Measurements from ENCODE around the gene ALPL.
A peak's percentile ranks its signal among the peaks of the same experiment; 100 is the strongest.

Gene ALPL

DNA sequence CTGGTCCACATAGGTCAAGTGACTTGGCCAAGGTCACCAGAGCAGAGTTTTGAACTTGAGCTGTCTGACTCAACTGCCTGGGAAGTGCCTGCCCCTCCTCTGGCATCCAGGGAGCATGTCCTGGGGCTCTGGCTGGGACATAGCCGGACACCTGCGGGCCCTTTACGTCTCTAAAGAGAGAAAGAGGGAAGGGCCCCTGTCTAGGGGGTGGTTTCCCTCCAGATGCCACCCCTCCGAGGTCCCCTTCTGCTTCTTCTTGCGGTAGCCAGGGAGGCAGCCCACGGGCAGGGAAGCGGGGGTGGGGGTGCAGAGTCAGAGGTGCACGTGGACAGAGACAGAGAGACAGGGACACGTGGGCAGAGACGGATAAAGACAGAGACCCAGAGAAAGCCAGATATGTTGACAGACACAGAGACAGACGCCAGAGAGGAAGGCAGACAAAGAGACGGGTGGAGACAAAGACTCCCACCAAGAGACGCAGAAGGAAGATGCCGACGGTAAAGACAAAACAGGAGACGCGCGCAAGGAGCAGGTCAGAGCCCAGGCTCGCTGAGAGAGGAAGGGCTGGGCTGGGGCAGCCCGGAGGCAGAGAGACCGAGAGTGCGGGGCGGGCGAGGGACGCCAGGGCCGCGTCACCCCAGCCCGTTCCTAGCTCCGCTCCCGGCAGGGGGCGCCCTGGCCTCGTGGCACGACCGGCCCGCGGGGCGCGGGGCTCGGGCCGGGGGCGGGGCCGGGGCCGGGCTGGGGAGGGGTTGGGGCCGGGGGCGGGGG is 458 bp upstream of the ALPL start (continued):
- TF ChIP-seq PRDM10 (tag by site-specific recombination; IDR thresholded peaks at IDR 0.05) (peak; percentile 41; the same call in 1 of the 2 replicates), CTCF (tag by site-specific recombination; IDR thresholded peaks at IDR 0.05) (peak; percentile 55; the same call in 1 of the 2 replicates), ZBTB26 (tag by site-specific recombination; optimal IDR thresholded peaks at IDR 0.05) (peak; percentile 35)

DNA sequence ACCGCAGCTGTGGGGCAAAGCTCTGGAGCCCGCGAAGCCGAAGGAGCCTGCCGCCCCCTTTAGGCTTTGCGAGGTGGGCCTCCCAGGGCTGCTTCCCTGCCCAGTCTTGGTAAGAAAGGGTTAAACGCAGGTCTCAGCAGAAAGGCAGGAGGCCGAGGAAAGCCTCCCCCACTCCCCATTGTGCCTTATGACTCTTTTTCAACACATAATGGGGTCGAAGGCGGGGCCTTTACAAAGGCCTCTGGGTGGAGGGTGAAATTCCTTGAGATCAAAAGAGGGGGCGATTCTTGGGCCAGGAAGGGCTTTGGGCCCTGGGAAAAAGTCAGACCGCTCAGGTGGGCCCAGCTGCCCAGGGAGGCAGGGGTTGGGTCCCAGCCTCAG is 880 bp downstream of the ALPL start:
- Histone ChIP-seq H3K4me1 (ENCODE audit: control insufficient read depth, insufficient read depth, low read length) (no peaks in the 10 kb centered on the region), H3K36me3 (ENCODE audit: control insufficient read depth in 2 of 2, insufficient read depth in 1 of 2, low read length in 2 of 2) (no peaks in the 10 kb centered on the region), H3K4me3 (ENCODE audit: low read depth, low read length) (no peak overlapping the region), H3K9me3 (ENCODE audit: control insufficient read depth, insufficient read depth, low read depth, low read length) (no peaks in the 10 kb centered on the region), H3K27ac (ENCODE audit: extremely low read depth, low read depth, low read length) (no peak overlapping the region)
- ChIA-PET CTCF (interaction anchor here (0.8 to 2.0 kb wide), 6 partner anchors 8 to 172 kb away, joined by 3 to 8 read pairs (median 4); no protein-coding TSS in a partner anchor), POLR2A (no interaction called here)
- TF ChIP-seq EGR2 (tag by site-specific recombination; IDR thresholded peaks at IDR 0.05; ENCODE audit: low read depth) = peak; percentile 14; the same call in 1 of the 2 replicates
- TF ChIP-seq ZNF792 (tag by site-specific recombination; IDR thresholded peaks at IDR 0.05) = no peak
- TF ChIP-seq, protein P1, sequence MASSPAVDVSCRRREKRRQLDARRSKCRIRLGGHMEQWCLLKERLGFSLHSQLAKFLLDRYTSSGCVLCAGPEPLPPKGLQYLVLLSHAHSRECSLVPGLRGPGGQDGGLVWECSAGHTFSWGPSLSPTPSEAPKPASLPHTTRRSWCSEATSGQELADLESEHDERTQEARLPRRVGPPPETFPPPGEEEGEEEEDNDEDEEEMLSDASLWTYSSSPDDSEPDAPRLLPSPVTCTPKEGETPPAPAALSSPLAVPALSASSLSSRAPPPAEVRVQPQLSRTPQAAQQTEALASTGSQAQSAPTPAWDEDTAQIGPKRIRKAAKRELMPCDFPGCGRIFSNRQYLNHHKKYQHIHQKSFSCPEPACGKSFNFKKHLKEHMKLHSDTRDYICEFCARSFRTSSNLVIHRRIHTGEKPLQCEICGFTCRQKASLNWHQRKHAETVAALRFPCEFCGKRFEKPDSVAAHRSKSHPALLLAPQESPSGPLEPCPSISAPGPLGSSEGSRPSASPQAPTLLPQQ (tag by site-specific recombination; IDR thresholded peaks at IDR 0.05) = 0 out of 2 replicates have a peak, but pooled peaks have one; percentile 16
- TF ChIP-seq ZFP69B (tag by site-specific recombination; IDR thresholded peaks at IDR 0.05) = 0 out of 2 replicates have a peak, but pooled peaks have one; percentile 26
- no peak for TF ChIP-seq IKZF3 (tag by site-specific recombination; IDR thresholded peaks at IDR 0.05)
- no peak for TF ChIP-seq ZFP3 (tag by site-specific recombination; IDR thresholded peaks at IDR 0.05; ENCODE audit: low read depth)

GRCh38 chr1:21510885-21511578 is 1.8 kb downstream of the ALPL start:
- H3K36me3 ChIP-seq (ENCODE audit: control insufficient read depth in 2 of 2, insufficient read depth in 1 of 2, low read length in 2 of 2) = no peaks in the 10 kb centered on the region
- no peak overlapping the region for H3K4me3 ChIP-seq (ENCODE audit: low read depth, low read length)
- no peaks in the 10 kb centered on the region for H3K9me3 ChIP-seq (ENCODE audit: control insufficient read depth, insufficient read depth, low read depth, low read length)
- ChIA-PET POLR2A (no interaction called here), CTCF (interaction anchor here (0.7 to 2.9 kb wide), 13 partner anchors 11 to 453 kb away, joined by 3 to 14 read pairs (median 4); no protein-coding TSS in a partner anchor)
- H3K4me1 ChIP-seq (ENCODE audit: control insufficient read depth, insufficient read depth, low read length) = no peaks in the 10 kb centered on the region
- 0 out of 2 replicates have a peak, but pooled peaks have one; percentile 11 for TF ChIP-seq CTCF (tag by site-specific recombination; IDR thresholded peaks at IDR 0.05)
- no peak for TF ChIP-seq ZNF391 (tag by site-specific recombination; IDR thresholded peaks at IDR 0.05; ENCODE audit: borderline replicate concordance, low read depth)
- TF ChIP-seq ZNF140 (tag by site-specific recombination; IDR thresholded peaks at IDR 0.05) = no peak
- H3K27ac ChIP-seq (ENCODE audit: extremely low read depth, low read depth, low read length) = no peak overlapping the region
